HTR-8/SVneo (cell line): Measurements from ENCODE around the gene HMOX2.
A peak's percentile ranks its signal among the peaks of the same experiment; 100 is the strongest.

Source experiments
- DNase-seq: peaks from one replicate; pipeline ENCODE4 v3.0.0; 2011; ENCODE audit warnings: low spot score, mixed read lengths; ENCODE audit not compliant: insufficient read length
- FAIRE-seq: peaks from 2 replicates; lab custom pipeline; 2011; peaks lifted over from hg19 to GRCh38; lab: Jason Lieb, UNC

HMOX2 gene

GRCh38 chr16:4463522-4464163 is 12.6 kb upstream of the HMOX2 start:
- DNase-seq (no peak), FAIRE-seq (peak; percentile 82)

- DNase-seq (no peak), FAIRE-seq (no peak)
Measured at GRCh38 chr16:4465977-4466779, 10.0 kb upstream of the HMOX2 start.

GRCh38 chr16:4467916-4468315 is 8.3 kb upstream of the HMOX2 start:
- DNase-seq: no peak
- no peak for FAIRE-seq

- FAIRE-seq (no peak), DNase-seq (no peak)
Measured at GRCh38 chr16:4468972-4469371, 7.2 kb upstream of the HMOX2 start.

- no peak for FAIRE-seq
- no peak for DNase-seq
Measured at GRCh38 chr16:4471869-4472268, 4.3 kb upstream of the HMOX2 start.

GRCh38 chr16:4472880-4473279 is 3.3 kb upstream of the HMOX2 start:
- FAIRE-seq (no peak), DNase-seq (no peak)

- DNase-seq (peak; percentile 90), FAIRE-seq (peak; percentile 13)
Measured at GRCh38 chr16:4474192-4474961, 1.8 kb upstream of the HMOX2 start, which contains the start of gene NMRAL1. NMRAL1 (minus strand) TSS chr16:4474625; CDS start chr16:4474132, 493 bp downstream.

GRCh38 chr16:4477966-4478365 is 1.8 kb downstream of the HMOX2 start:
- DNase-seq: peak; percentile 45
- FAIRE-seq: no peak

- DNase-seq: no peak
- no peak for FAIRE-seq
Measured at GRCh38 chr16:4481526-4481925, 5.3 kb downstream of the HMOX2 start.

- no peak for DNase-seq
Measured at GRCh38 chr16:4481963-4482362, 5.8 kb downstream of the HMOX2 start.

GRCh38 chr16:4486126-4486893 is 10.1 kb downstream of the HMOX2 start:
- FAIRE-seq (no peak), DNase-seq (no peak)

More at GRCh38 chr16:4481963-4482362, 5.8 kb downstream of the HMOX2 start:
- FAIRE-seq: no peak

GRCh38 chr16:4487955-4488498 is 11.8 kb downstream of the HMOX2 start:
- DNase-seq (no peak), FAIRE-seq (no peak)

- no peak for DNase-seq
- no peak for FAIRE-seq
Measured at GRCh38 chr16:4488499-4488967, 12.3 kb downstream of the HMOX2 start.

- FAIRE-seq: no peak
- peak; percentile 48 for DNase-seq
Measured at GRCh38 chr16:4489030-4489429, 12.8 kb downstream of the HMOX2 start.

- no peak for FAIRE-seq
- DNase-seq: no peak
Measured at GRCh38 chr16:4491898-4492297, 15.7 kb downstream of the HMOX2 start.

GRCh38 chr16:4494746-4495490 is 18.7 kb downstream of the HMOX2 start:
- no peak for FAIRE-seq

GRCh38 chr16:4495766-4496165 is 19.6 kb downstream of the HMOX2 start:
- FAIRE-seq: no peak
- DNase-seq: no peak

More at GRCh38 chr16:4494746-4495490, 18.7 kb downstream of the HMOX2 start:
- peak; percentile 60 for DNase-seq

GRCh38 chr16:4496305-4496704 is 20.1 kb downstream of the HMOX2 start:
- DNase-seq: peak; percentile 29
- no peak for FAIRE-seq
